Ovary (tissue), 9 donors: Measurements from ENCODE around the gene DOP1A. TPM values are rescaled to one million over a fixed set of nuclear protein-coding genes. Genes with fewer than 3 reads are reported as not detected.

Source experiments
- DNase-seq, 5 donors: peaks; one replicate each; pipeline ENCODE4 v3.0.0-alpha.2; 2019 to 2020
- H3K27ac ChIP-seq, 2 donors: fragments of 200-600 bp; one replicate each; pipeline versions ENCODE4 v1.5.1 to v1.8.0; 2019 to 2022
- H3K27me3 ChIP-seq: fragments of 200-600 bp; one replicate; pipeline ENCODE4 v1.8.0; 2022
- H3K36me3 ChIP-seq: fragments of 200-600 bp; sonication (generic); one replicate; pipeline ENCODE4 v1.5.1; 2019
- H3K4me1 ChIP-seq: one replicate; pipeline ENCODE4 v1.8.1; 2013; ENCODE audit warnings: mild to moderate bottlenecking, moderate library complexity; ENCODE audit not compliant: insufficient read depth
- H3K4me3 ChIP-seq: fragments of 200-600 bp; sonication (generic); one replicate; pipeline ENCODE4 v1.5.1; 2017
- H3K9me3 ChIP-seq, 2 donors: fragments of 200-600 bp in 1 of 2; sonication (generic) in 1 of 2; one replicate each; pipeline versions ENCODE4 v1.5.1 to v1.8.1; 2013 to 2019; ENCODE audit warnings: mild to moderate bottlenecking in 1 of 2, moderate library complexity in 1 of 2
- CTCF ChIP-seq, 3 donors: fragments of 450-650 bp in 2 of 3; fragments of 200-600 bp in 1 of 3; IDR thresholded peaks; one replicate each; pipeline versions ENCODE4 v1.5.1 to v1.8.0; 2016 to 2022; ENCODE audit warnings: antibody characterized with exemption in 3 of 3, mild to moderate bottlenecking in 1 of 3
- EP300 ChIP-seq: sonication (generic); formaldehyde crosslinking; IDR thresholded peaks from one replicate; pipeline ENCODE4 v1.6.1; 2017; ENCODE audit warnings: antibody characterized with exemption
- POLR2A ChIP-seq: fragments of 450-650 bp; IDR thresholded peaks from one replicate; pipeline ENCODE4 v1.6.1; 2017; ENCODE audit warnings: antibody characterized with exemption, mild to moderate bottlenecking, moderate library complexity
- WGBS, 3 donors: extraction: QIAGEN DNeasy Blood & Tissue Kit in 1 of 3; methylation state at CpG; one replicate each; pipeline versions ENCODE4 v1.1.5 to v1.1.7; 2013 to 2017; 5-methylcytosine and 5-hydroxymethylcytosine counted together
- intact Hi-C, 4 donors: fragments of 100-400 bp; cut with DNase I; formaldehyde crosslinking; loops; one replicate each; pipeline versions ENCODE4 v1.11.0 to v1.15.1; 2022 to 2023
- polyA plus RNA-seq, 2 donors: library from polyadenylated mRNA; stranded (reverse); fragments of 200-250 nt in 1 of 2; fragments of 350-450 nt in 1 of 2; fragmentation: Illumina TruSeq in 1 of 2; extraction: RNeasy Lipid Tissue Mini Kit (QIAGEN cat#74804) in 1 of 2; gene quantifications; one replicate each; pipeline ENCODE4 v1.2.3, GENCODE V29; 2013 to 2014
- total RNA-seq, 7 donors: library from RNA; depleted of rRNA in 2 of 7; stranded (reverse); fragments of >200 nt in 2 of 7; fragmentation: NEBNext Ultra II Directional in 3 of 7; extraction: Animal tissue kit (Norgen Biotek cat#: 25700) in 3 of 7; gene quantifications; one replicate each; pipeline versions ENCODE4 v1.1.0 to v1.2.4, GENCODE V29; 2016 to 2023
- donor health status: DM: no; HTN: no; CAD: no; lungs with moderate emphysema.
- donor health status: DM: no; HTN: no; CAD: no.
- donor health status: Bipolar disorder and iron deficiency.
- donor health status: DM: yes; HTN: yes; CAD: no.
- donor health status: DM: no; HTN: no; CAD: no.
- donor health status: DM: yes; HTN: yes; CAD: no.

DOP1A gene
- total and polyA plus RNA-seq, 9 donors = 7.8 to 32.9 (median 26.6) TPM

GRCh38 chr6:83176246-83176645 lies 108.8 kb downstream of the DOP1A start:
- WGBS, 3 donors = 39 to 53% (median 47%) methylated on average over 4 of the region's 4 CpGs
- H3K4me1 ChIP-seq = peaks cover 1% of the 10 kb centered on the region
- no peaks in the 10 kb centered on the region for H3K27me3 ChIP-seq
- DNase-seq = no peak
- H3K9me3 ChIP-seq = no peaks in the 10 kb centered on the region
- TF ChIP-seq POLR2A (no peak), EP300 (no peak), CTCF (IDR thresholded peaks at IDR 0.05) (no peak)
- intact Hi-C loops = no loop called here
- no peak overlapping the region for H3K4me3 ChIP-seq
- H3K36me3 ChIP-seq = no peaks in the 10 kb centered on the region
- no peak overlapping the region for H3K27ac ChIP-seq

GRCh38 chr6:83180426-83180950 lies 113.0 kb downstream of the DOP1A start:
- no peaks in the 10 kb centered on the region for H3K36me3 ChIP-seq

GRCh38 chr6:83182114-83182513 lies 114.6 kb downstream of the DOP1A start:
- H3K4me3 ChIP-seq = no peak overlapping the region
- H3K4me1 ChIP-seq = no peaks in the 10 kb centered on the region
- intact Hi-C loops = no loop called here
- DNase-seq = no peak
- no peaks in the 10 kb centered on the region for H3K27me3 ChIP-seq
- H3K36me3 ChIP-seq = no peaks in the 10 kb centered on the region
- TF ChIP-seq CTCF (IDR thresholded peaks at IDR 0.05) (no peak), EP300 (no peak), POLR2A (no peak)
- no peak overlapping the region for H3K27ac ChIP-seq
- no peaks in the 10 kb centered on the region for H3K9me3 ChIP-seq
- 87 to 91% (median 90%) methylated on average over 1 of the region's 1 CpG for WGBS, 3 donors

More at GRCh38 chr6:83180426-83180950, 113.0 kb downstream of the DOP1A start:
- Histone ChIP-seq H3K4me3 (no peak overlapping the region), H3K4me1 (peaks cover 1% of the 10 kb centered on the region), H3K9me3 (no peaks in the 10 kb centered on the region), H3K27me3 (no peaks in the 10 kb centered on the region), H3K27ac (no peak overlapping the region)
- TF ChIP-seq POLR2A (no peak), CTCF (IDR thresholded peaks at IDR 0.05) (no peak), EP300 (no peak)
- DNase-seq = no peak
- intact Hi-C loops = no loop called here

GRCh38 chr6:83183082-83183828 lies 115.8 kb downstream of the DOP1A start:
- intact Hi-C loops = no loop called here
- no peaks in the 10 kb centered on the region for H3K36me3 ChIP-seq
- H3K4me1 ChIP-seq = no peaks in the 10 kb centered on the region
- DNase-seq = peak in 1 of 5 donors; percentile 20
- H3K4me3 ChIP-seq = no peak overlapping the region
- no peaks in the 10 kb centered on the region for H3K27me3 ChIP-seq
- TF ChIP-seq EP300 (no peak), CTCF (IDR thresholded peaks at IDR 0.05) (no peak), POLR2A (no peak)
- no peak overlapping the region for H3K27ac ChIP-seq
- WGBS, 3 donors = 25 to 37% (median 28%) methylated on average over 9 of the region's 9 CpGs
- no peaks in the 10 kb centered on the region for H3K9me3 ChIP-seq
